Measurements from ENCODE around the gene RGL3. TPM values are rescaled to one million over a fixed set of nuclear protein-coding genes. Genes with fewer than 3 reads are reported as not detected.
A peak's percentile ranks its signal among the peaks of the same experiment; 100 is the strongest.

RGL3 gene
- total RNA-seq, 1 experiment from 2014 or later, result 65.9 TPM

DNA sequence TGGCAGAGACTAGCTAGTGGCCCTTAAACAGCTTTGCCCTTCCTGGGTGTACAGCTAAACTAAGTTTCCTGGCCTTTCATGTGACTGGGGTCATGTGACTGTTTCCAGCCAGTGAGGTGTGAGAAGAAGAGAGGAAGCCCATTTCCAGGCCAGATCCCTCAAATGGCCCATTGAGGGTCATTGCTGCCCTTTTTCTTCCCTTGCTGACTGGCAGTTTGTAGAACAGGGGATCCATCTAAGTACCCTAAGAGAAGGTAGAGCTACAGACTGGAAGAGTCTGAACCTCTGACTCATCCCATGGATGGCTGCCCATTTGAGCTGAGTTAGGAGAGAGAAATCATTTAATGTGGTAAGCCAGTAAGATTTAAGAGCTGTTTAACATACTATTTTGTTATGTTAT, 41.9 kb downstream of the RGL3 start:
- no peak overlapping the region for H2AK5ac ChIP-seq (ENCODE audit: insufficient read length, low read length)
- no peaks in the 10 kb centered on the region for H3K79me1 ChIP-seq (ENCODE audit: insufficient read depth, low read depth, low read length, poor library complexity, severe bottlenecking)
- H2BK120ac ChIP-seq (ENCODE audit: low read depth, low read length, poor library complexity, severe bottlenecking), result no peak overlapping the region
- peaks cover 8% of the 10 kb centered on the region for H3K23me2 ChIP-seq (ENCODE audit: insufficient read length, low read depth, low read length, poor library complexity, severe bottlenecking)
- H3K4me2 ChIP-seq (ENCODE audit: insufficient read depth, insufficient read length, low read length), result no peak overlapping the region
- H2BK20ac ChIP-seq (ENCODE audit: low read depth, low read length, poor library complexity, severe bottlenecking), result no peak overlapping the region
- no peaks in the 10 kb centered on the region for H3K9me3 ChIP-seq (ENCODE audit: control insufficient read depth, low read depth, low read length)
- peaks cover 15 to 33% of the 10 kb centered on the region in 2 experiments for H3K4me1 Mint-ChIP-seq
- H2AFZ ChIP-seq (ENCODE audit: low read length), result no peak overlapping the region
- H3K4ac ChIP-seq (ENCODE audit: low read depth, low read length), result no peak overlapping the region
- H4K91ac ChIP-seq (ENCODE audit: insufficient read length, low read depth, low read length), result no peak overlapping the region
- H3K27me3 Mint-ChIP-seq (ENCODE audit: low read depth), result no peaks in the 10 kb centered on the region; the same call in 1 of the 2 replicates
- no peak overlapping the region; a peak in 1 of 5 replicates for H3K4me3 Mint-ChIP-seq
- TF ChIP-seq, protein P1, sequence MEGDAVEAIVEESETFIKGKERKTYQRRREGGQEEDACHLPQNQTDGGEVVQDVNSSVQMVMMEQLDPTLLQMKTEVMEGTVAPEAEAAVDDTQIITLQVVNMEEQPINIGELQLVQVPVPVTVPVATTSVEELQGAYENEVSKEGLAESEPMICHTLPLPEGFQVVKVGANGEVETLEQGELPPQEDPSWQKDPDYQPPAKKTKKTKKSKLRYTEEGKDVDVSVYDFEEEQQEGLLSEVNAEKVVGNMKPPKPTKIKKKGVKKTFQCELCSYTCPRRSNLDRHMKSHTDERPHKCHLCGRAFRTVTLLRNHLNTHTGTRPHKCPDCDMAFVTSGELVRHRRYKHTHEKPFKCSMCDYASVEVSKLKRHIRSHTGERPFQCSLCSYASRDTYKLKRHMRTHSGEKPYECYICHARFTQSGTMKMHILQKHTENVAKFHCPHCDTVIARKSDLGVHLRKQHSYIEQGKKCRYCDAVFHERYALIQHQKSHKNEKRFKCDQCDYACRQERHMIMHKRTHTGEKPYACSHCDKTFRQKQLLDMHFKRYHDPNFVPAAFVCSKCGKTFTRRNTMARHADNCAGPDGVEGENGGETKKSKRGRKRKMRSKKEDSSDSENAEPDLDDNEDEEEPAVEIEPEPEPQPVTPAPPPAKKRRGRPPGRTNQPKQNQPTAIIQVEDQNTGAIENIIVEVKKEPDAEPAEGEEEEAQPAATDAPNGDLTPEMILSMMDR (conservative IDR thresholded peaks at IDR 0.05), result no peak
- H3K56ac ChIP-seq (ENCODE audit: insufficient read length, low read depth, low read length), result no peak overlapping the region
- no peaks in the 10 kb centered on the region for H3K9me3 Mint-ChIP-seq
- H2BK5ac ChIP-seq (ENCODE audit: insufficient read length, low read length), result no peak overlapping the region
- no peak overlapping the region for H3K18ac ChIP-seq (ENCODE audit: insufficient read length, low read depth, low read length)
- DNase-seq, result no peak
- no peak overlapping the region for H3K23ac ChIP-seq (ENCODE audit: insufficient read length, low read depth, low read length)
- no peaks in the 10 kb centered on the region for H3K79me2 ChIP-seq (ENCODE audit: insufficient read depth, low read length)
- H2BK15ac ChIP-seq (ENCODE audit: low read depth, low read length), result no peak overlapping the region
- H4K8ac ChIP-seq (replicated peaks; ENCODE audit: insufficient read length, low read depth, low read length), result no peak overlapping the region
- H4K5ac ChIP-seq (ENCODE audit: insufficient read length, low read depth, low read length), result no peak overlapping the region
- no peak overlapping the region for H3K27ac ChIP-seq (ENCODE audit: insufficient read length, low read depth, low read length)
- peak overlapping the region in 1 of 3 experiments; percentile 79; a peak in 2 of 7 replicates for H3K27ac Mint-ChIP-seq
- H3K4me1 ChIP-seq (ENCODE audit: insufficient read depth, low read length), result no peaks in the 10 kb centered on the region
- peaks cover 4% of the 10 kb centered on the region for H4K20me1 ChIP-seq (ENCODE audit: control insufficient read depth, insufficient read depth, insufficient read length)
- H2BK12ac ChIP-seq (ENCODE audit: insufficient read length, low read depth, low read length), result no peak overlapping the region
- no peaks in the 10 kb centered on the region for H3K27me3 ChIP-seq (ENCODE audit: insufficient read depth, low read length)
- H3T11ph ChIP-seq (ENCODE audit: low read length), result no peak overlapping the region
- H3K14ac ChIP-seq (ENCODE audit: insufficient read depth, low read length), result no peak overlapping the region
- peaks cover 4 to 19% (median 18%) of the 10 kb centered on the region in 3 experiments; a peak in 6 of 7 replicates for H3K36me3 Mint-ChIP-seq (ENCODE audit: insufficient read depth in 1 of 3, low read depth in 3 of 3)
- no peak overlapping the region for H3K9ac ChIP-seq (ENCODE audit: extremely low read depth, insufficient read length, low read length)

Measured in H9 (cell line).